Effector memory CD4-positive, alpha-beta T cell (primary cell): Measurements from ENCODE around the gene DOHH.

ENCODE experiments used
- DNase-seq, 3 donors: peaks; one replicate each; pipeline ENCODE4 v3.0.0-alpha.2; 2020
- H3K27ac ChIP-seq: 2 replicates; pipeline ENCODE4 v1.7.0; 2013; ENCODE audit warnings: mild to moderate bottlenecking, low read length, moderate library complexity; ENCODE audit not compliant: insufficient read depth, poor library complexity, severe bottlenecking
- H3K27me3 ChIP-seq: replicated peaks from 2 replicates; pipeline ENCODE4 v1.7.0; 2013; ENCODE audit warnings: mild to moderate bottlenecking, low read length; ENCODE audit not compliant: insufficient read depth, control insufficient read depth, poor library complexity, severe bottlenecking
- H3K36me3 ChIP-seq: 2 replicates; pipeline ENCODE4 v1.7.0; 2013; ENCODE audit warnings: mild to moderate bottlenecking, low read length, moderate library complexity; ENCODE audit not compliant: control insufficient read depth, insufficient read depth
- H3K4me1 ChIP-seq: 2 replicates; pipeline ENCODE4 v1.7.0; 2013; ENCODE audit warnings: low read length, mild to moderate bottlenecking; ENCODE audit not compliant: control insufficient read depth, insufficient read depth, poor library complexity, severe bottlenecking
- H3K4me3 ChIP-seq: 2 replicates; pipeline ENCODE4 v1.7.0; 2013; ENCODE audit warnings: low read length, low read depth, mild to moderate bottlenecking; ENCODE audit not compliant: insufficient read depth, poor library complexity, severe bottlenecking
- H3K9me3 ChIP-seq: 2 replicates; pipeline ENCODE4 v1.7.0; 2013; ENCODE audit warnings: mild to moderate bottlenecking, low read length, moderate library complexity; ENCODE audit not compliant: control insufficient read depth

DOHH gene

DNA sequence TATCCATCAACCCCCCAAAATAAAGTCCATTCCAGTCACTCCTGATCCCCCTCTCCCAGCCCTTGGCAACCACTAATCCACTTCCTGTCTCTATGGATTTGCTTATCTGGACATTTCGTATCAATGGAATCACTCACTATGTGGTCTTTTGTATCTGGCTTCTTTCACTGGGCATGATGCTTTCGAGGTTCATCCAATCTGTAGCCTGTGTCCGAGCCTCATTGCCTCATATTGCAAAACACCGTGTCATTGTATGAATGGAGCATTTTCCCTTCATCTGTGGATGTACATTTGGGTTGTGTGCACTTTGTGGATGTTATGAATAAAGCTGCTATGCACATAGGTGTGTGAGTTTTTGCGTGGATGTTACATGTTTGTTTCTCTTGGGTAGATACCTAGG is 4.3 kb upstream of the DOHH start:
- DNase-seq: no peak
- Histone ChIP-seq H3K4me1 (peaks cover 21% of the 10 kb centered on the region), H3K9me3 (no peaks in the 10 kb centered on the region), H3K4me3 (no peak overlapping the region), H3K36me3 (no peaks in the 10 kb centered on the region), H3K27ac (no peak overlapping the region), H3K27me3 (no peaks in the 10 kb centered on the region)

DNA sequence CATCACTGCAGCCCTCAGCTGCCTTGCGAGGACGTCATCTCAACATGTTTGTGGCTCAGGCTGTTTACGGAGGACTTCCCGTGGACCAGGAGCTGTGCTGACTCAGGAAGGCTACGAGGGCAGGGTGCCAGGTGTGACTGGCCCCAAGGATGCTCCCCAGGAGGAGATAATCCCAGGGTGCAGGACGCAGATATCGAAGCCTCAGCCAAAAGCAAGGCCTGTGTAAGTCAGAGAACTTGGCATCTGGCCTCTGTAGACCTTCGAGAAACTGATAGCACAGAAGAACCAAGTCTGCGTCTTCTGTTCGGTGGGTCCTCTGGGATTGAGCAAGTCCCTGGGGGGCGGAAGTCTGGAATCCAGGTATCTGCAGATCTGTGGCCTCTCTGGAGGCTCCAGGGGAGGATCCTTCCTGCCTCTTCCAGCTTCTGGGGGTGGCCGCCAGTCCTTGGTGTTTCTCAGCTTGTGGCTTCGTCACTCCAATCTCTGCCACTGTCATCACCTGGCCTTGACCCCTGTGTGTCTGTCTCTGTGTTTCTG is 2.6 kb upstream of the DOHH start:
- Histone ChIP-seq H3K4me3 (no peak overlapping the region), H3K9me3 (no peaks in the 10 kb centered on the region), H3K4me1 (peaks cover 22% of the 10 kb centered on the region), H3K27ac (no peak overlapping the region), H3K36me3 (no peaks in the 10 kb centered on the region), H3K27me3 (no peaks in the 10 kb centered on the region)
- DNase-seq: no peak

DNA sequence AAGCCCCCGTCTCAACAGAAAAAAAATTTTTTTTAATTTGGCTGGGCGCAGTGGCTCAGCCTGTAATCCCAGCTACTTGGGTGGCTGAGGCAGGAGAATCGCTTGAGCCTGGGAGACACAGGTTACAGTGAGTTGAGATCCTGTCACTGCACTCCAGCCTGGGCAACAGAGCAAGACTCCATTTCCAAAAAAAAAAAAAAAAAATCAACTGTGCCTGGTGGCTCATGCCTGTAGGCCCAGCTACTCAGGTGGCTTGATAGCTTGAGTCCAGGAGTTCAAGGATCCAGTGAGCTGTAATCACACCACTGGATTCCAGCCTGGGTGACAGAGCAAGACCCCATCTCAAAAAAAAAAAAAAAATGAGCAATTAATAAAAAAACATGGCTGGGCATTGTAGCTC is 1.3 kb upstream of the DOHH start:
- no peaks in the 10 kb centered on the region for H3K9me3 ChIP-seq
- no peak overlapping the region for H3K4me3 ChIP-seq
- H3K4me1 ChIP-seq: peaks cover 13% of the 10 kb centered on the region
- H3K27me3 ChIP-seq: no peaks in the 10 kb centered on the region
- H3K36me3 ChIP-seq: no peaks in the 10 kb centered on the region
- H3K27ac ChIP-seq: no peak overlapping the region
- no peak for DNase-seq

DNA sequence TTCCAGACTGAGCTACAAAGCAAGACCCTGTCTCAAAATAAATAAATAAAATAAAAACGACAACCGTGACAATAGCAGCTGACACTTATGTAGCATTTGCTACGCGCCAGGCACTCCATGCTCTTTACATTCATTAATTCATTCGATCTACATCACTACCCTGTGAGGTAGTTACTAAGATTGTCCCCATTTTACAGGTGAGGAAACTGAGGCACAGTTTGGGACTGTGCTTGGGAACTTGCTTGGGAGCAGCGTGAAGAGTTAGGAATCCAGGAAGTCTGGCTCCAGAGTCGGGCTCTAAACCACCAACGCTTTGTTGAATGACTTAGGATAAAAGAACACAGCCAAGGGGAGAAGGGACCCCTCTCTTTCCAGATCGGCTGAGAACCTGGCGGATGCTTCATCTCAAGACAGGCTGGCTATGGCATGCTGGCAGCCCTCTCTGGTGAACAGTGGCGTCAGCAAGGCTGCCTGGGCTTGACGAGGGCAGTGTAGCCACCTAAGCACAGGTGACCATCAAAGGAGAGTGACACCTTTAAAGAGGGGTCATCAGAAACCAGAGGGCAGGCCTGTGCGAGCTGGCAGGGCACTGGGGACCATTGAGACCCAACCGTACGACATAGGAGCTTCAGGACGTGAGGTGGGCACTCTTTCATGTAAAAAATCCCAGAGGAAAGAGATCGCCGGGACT is 591 bp downstream of the DOHH start:
- H3K36me3 ChIP-seq: peaks cover 4% of the 10 kb centered on the region
- no peaks in the 10 kb centered on the region for H3K9me3 ChIP-seq
- peaks cover 6% of the 10 kb centered on the region for H3K4me1 ChIP-seq
- peak overlapping the region; percentile 82 for H3K4me3 ChIP-seq
- no peaks in the 10 kb centered on the region for H3K27me3 ChIP-seq
- H3K27ac ChIP-seq: peak overlapping the region; percentile 90
- DNase-seq: no peak

DNA sequence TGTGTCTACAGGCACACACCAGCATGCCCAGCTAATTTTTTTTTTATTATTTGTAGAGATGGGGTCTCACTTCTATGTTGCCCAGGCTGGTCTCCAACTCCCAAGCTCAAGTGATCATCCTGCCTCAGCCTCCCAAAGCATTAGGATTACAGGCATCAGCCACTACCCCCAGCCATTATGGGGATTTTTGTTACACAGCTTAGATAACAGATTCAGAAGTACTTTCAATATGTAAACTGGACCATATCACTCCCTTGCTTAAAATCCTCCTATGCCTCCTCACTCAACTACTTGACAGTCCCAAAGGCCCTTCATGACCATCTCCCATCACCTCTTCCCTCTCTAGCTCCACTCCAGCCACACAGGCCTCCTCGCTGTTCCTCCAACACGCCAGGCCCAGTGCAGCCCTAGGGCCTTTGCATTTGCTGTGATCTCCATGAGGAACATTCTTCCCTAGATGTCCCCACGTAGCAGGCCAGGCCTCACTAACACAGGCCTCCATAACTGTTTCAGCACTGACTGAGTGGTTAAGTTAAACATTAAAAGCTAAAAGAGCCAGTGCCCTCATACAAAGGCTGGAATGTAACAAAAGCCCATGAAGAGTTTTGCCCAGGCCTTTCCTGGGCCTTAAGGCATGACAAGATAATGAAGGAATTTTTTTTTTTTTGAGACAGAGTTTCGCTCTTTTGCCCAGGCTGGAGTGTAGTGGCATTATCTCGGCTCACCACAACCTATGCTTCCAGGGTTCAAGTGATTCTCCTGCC is 2.5 kb downstream of the DOHH start:
- H3K27ac ChIP-seq: no peak overlapping the region
- no peaks in the 10 kb centered on the region for H3K9me3 ChIP-seq
- DNase-seq: no peak
- no peaks in the 10 kb centered on the region for H3K27me3 ChIP-seq
- H3K4me3 ChIP-seq: no peak overlapping the region
- H3K36me3 ChIP-seq: peaks cover 5% of the 10 kb centered on the region
- peaks cover 6% of the 10 kb centered on the region for H3K4me1 ChIP-seq

DNA sequence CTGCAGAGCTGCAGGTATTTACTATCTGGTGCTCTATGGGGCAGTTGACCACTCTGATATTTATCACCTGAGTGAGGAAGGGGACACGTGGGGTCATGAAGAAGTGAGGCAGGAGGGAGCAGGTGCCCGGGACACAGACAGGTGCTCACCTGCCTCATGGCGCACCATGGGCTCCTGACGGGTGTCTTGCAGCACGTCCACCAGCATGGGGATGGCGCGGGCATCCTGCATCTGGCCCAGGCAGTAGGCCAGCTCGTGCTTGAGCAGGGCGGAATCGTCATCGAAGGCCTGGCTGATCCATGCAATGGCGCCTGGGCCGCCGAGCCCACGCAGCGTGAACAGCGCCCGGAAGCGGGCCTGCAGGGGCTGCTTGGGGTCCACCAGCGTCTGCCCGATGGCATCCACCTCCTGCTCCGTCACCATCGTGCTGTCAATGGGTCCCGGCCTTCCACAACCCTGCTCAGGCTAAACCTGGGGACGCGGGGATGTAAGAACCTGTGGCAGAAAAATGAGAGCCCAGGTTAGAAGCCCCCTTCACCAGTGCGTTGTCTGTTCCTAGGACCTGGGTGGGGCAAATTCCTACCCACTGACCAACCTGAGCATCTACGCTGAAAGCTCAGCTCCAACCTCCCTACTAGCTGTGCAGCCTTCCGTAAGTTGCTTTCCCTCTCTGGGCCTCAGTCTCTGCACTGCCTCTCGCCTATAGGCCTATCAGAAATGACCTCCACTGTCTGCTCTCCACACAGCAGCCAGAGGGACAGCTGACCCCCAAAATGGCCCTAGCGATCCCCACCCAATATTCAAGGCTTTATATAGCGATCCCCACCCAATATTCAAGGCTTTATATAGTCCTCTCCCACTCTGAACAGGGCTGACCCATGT is 3.8 kb downstream of the DOHH start:
- peaks cover 6% of the 10 kb centered on the region for H3K4me1 ChIP-seq
- peaks cover 18% of the 10 kb centered on the region for H3K36me3 ChIP-seq
- no peaks in the 10 kb centered on the region for H3K9me3 ChIP-seq
- no peaks in the 10 kb centered on the region for H3K27me3 ChIP-seq
- no peak for DNase-seq
- no peak overlapping the region for H3K27ac ChIP-seq
- H3K4me3 ChIP-seq: no peak overlapping the region

DNA sequence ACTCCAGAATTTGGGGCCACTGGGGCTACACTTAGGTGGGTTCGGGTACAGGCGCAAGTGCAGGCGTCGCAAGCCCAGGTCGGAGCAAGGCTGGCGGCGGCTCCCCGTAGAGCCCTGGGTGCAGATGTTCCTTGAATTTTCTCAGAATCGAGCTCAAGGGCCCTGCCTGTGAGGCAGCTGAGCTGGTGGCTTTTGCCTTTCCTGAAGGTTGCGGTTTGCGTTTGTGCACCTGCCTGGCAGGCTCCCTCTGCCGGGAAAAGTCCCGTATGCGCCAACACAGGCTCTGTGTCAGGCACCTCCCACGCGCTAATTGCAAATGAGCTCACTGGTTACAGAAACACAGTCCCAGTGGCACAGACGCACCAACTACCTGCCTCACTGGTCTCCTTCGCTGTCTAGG is 5.9 kb downstream of the DOHH start:
- no peaks in the 10 kb centered on the region for H3K4me1 ChIP-seq
- no peak overlapping the region for H3K27ac ChIP-seq
- H3K27me3 ChIP-seq: no peaks in the 10 kb centered on the region
- H3K36me3 ChIP-seq: peaks cover 27% of the 10 kb centered on the region
- no peak for DNase-seq
- H3K9me3 ChIP-seq: no peaks in the 10 kb centered on the region
- H3K4me3 ChIP-seq: no peak overlapping the region

DNA sequence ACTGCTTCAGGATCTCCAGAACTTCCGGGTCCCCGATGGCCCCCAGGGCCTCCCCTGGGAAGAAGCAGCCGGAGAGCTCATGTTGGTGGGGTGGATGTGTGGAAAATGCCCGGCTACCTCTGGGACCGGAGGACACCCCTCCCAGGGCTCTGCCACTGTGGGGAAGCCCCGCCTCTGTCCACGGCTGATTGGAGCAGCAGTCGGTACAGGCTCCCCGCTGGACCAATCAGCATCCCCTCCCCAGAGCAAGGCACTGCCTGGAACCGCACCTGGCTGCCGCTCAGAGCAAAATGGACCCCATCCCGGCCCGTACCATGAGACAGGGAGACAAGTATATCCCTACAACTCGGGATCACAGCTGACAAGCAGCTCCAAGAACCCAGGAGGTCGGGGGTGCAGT is 6.4 kb downstream of the DOHH start:
- Histone ChIP-seq H3K36me3 (peaks cover 27% of the 10 kb centered on the region), H3K4me1 (no peaks in the 10 kb centered on the region), H3K9me3 (no peaks in the 10 kb centered on the region), H3K27me3 (no peaks in the 10 kb centered on the region), H3K27ac (no peak overlapping the region), H3K4me3 (no peak overlapping the region)
- DNase-seq: no peak

DNA sequence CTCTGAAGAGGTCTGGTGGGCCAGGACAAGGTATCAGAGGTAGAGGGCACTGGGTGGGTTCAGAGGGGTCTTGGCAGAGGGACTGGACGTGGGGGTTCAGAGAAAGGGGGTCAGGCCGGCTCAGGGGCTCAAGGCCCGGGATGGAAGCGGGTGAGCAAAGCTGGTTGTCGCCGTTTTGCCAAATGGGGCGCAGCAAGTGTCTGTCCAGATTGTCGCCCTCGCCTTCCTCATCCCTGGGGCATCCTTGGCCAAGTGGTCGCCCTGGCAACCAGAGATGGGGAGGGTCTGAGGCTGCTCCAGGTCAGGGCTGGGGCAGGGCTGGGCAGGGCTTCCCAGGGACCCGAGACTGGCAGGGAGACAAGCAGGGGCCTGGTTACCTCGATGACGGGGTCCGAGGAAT is 6.8 kb downstream of the DOHH start:
- DNase-seq: no peak
- peaks cover 27% of the 10 kb centered on the region for H3K36me3 ChIP-seq
- no peak overlapping the region for H3K4me3 ChIP-seq
- H3K4me1 ChIP-seq: no peaks in the 10 kb centered on the region
- H3K27me3 ChIP-seq: no peaks in the 10 kb centered on the region
- H3K9me3 ChIP-seq: no peaks in the 10 kb centered on the region
- H3K27ac ChIP-seq: no peak overlapping the region
